Dendritic cell treated with granulocyte-macrophage colony-stimulating factor and Interleukin-4, amounts not matched to agents 40 ng/mL and 50 ng/mL, for 4 days (primary cell): Measurements from ENCODE around the gene CEP72.
"Not testable (repeated sequence)": the region's sequence is repeated elsewhere in the genome, so short reads cannot be mapped to it uniquely, and the experiment has no call there.

Source experiments
- H3K27ac Mint-ChIP-seq: one replicate; pipeline ENCODE4 v1.8.0; 2022; ENCODE audit warnings: mild to moderate bottlenecking, mixed read lengths
- H3K27me3 Mint-ChIP-seq: one replicate; pipeline ENCODE4 v1.8.0; 2022; ENCODE audit warnings: mild to moderate bottlenecking, mixed read lengths
- H3K36me3 Mint-ChIP-seq: one replicate; pipeline ENCODE4 v1.8.0; 2022; ENCODE audit warnings: low read depth, mixed read lengths
- H3K4me1 Mint-ChIP-seq: one replicate; pipeline ENCODE4 v1.8.0; 2022; ENCODE audit warnings: low read depth, mixed read lengths
- H3K4me3 Mint-ChIP-seq: one replicate; pipeline ENCODE4 v1.8.0; 2022; ENCODE audit warnings: mild to moderate bottlenecking, moderate library complexity, mixed read lengths
- H3K9me3 Mint-ChIP-seq: one replicate; pipeline ENCODE4 v1.8.0; 2022; ENCODE audit warnings: mixed read lengths
- intact Hi-C: fragments of 100-400 bp; cut with micrococcal nuclease; formaldehyde crosslinking; loops from one replicate; pipeline ENCODE4 v1.15.0; 2022

CEP72 gene

GRCh38 chr5:573976-574375 is 38.2 kb upstream of the CEP72 start:
- intact Hi-C loops: no loop called here
- Mint-ChIP-seq H3K36me3 (no peaks in the 10 kb centered on the region), H3K27ac (no peak overlapping the region), H3K27me3 (peaks cover 85% of the 10 kb centered on the region), H3K4me1 (no peaks in the 10 kb centered on the region), H3K4me3 (no peak overlapping the region), H3K9me3 (peaks cover 26% of the 10 kb centered on the region)

- Mint-ChIP-seq H3K4me3 (no peak overlapping the region), H3K4me1 (no peaks in the 10 kb centered on the region), H3K27ac (no peak overlapping the region), H3K27me3 (peaks cover 85% of the 10 kb centered on the region), H3K9me3 (peaks cover 26% of the 10 kb centered on the region), H3K36me3 (no peaks in the 10 kb centered on the region)
- intact Hi-C loops: no loop called here
These were observed 37.2 kb upstream of the CEP72 start for GRCh38 chr5:574906-575305.

GRCh38 chr5:575636-576035 is 36.5 kb upstream of the CEP72 start:
- Mint-ChIP-seq H3K9me3 (peaks cover 26% of the 10 kb centered on the region), H3K4me3 (no peak overlapping the region), H3K36me3 (no peaks in the 10 kb centered on the region), H3K27me3 (peaks cover 86% of the 10 kb centered on the region), H3K4me1 (no peaks in the 10 kb centered on the region), H3K27ac (no peak overlapping the region)
- intact Hi-C loops: no loop called here

- intact Hi-C loops, H3K27ac Mint-ChIP-seq, H3K4me1 Mint-ChIP-seq, H3K4me3 Mint-ChIP-seq, H3K36me3 Mint-ChIP-seq: not testable (repeated sequence)
- Mint-ChIP-seq H3K27me3 (peaks cover 92% of the 10 kb centered on the region), H3K9me3 (peaks cover 26% of the 10 kb centered on the region)
These were observed 34.9 kb upstream of the CEP72 start for GRCh38 chr5:577214-577613.

- peaks cover 91% of the 10 kb centered on the region for H3K27me3 Mint-ChIP-seq
- intact Hi-C loops: no loop called here
- peaks cover 26% of the 10 kb centered on the region for H3K9me3 Mint-ChIP-seq
- no peaks in the 10 kb centered on the region for H3K4me1 Mint-ChIP-seq
- H3K27ac Mint-ChIP-seq: no peak overlapping the region
- no peak overlapping the region for H3K4me3 Mint-ChIP-seq
- no peaks in the 10 kb centered on the region for H3K36me3 Mint-ChIP-seq
These were observed 34.3 kb upstream of the CEP72 start for GRCh38 chr5:577800-578199.

- H3K4me3 Mint-ChIP-seq: no peak overlapping the region
- no peaks in the 10 kb centered on the region for H3K36me3 Mint-ChIP-seq
- intact Hi-C loops: no loop called here
- peaks cover 26% of the 10 kb centered on the region for H3K9me3 Mint-ChIP-seq
- H3K27ac Mint-ChIP-seq: no peak overlapping the region
- peaks cover 86% of the 10 kb centered on the region for H3K27me3 Mint-ChIP-seq
- no peaks in the 10 kb centered on the region for H3K4me1 Mint-ChIP-seq
These were observed 32.9 kb upstream of the CEP72 start for GRCh38 chr5:579211-579610.

- Mint-ChIP-seq H3K9me3 (peaks cover 26% of the 10 kb centered on the region), H3K27me3 (peaks cover 80% of the 10 kb centered on the region), H3K27ac (no peak overlapping the region), H3K4me1 (no peaks in the 10 kb centered on the region), H3K4me3 (no peak overlapping the region), H3K36me3 (no peaks in the 10 kb centered on the region)
- intact Hi-C loops: no loop called here
These were observed 32.3 kb upstream of the CEP72 start for GRCh38 chr5:579746-580366.

- Mint-ChIP-seq H3K4me1 (no peaks in the 10 kb centered on the region), H3K4me3 (no peak overlapping the region), H3K36me3 (no peaks in the 10 kb centered on the region), H3K27ac (no peak overlapping the region), H3K9me3 (peaks cover 20% of the 10 kb centered on the region), H3K27me3 (peaks cover 78% of the 10 kb centered on the region)
- intact Hi-C loops: no loop called here
These were observed 31.7 kb upstream of the CEP72 start for GRCh38 chr5:580436-580835.

GRCh38 chr5:581266-581665 is 30.9 kb upstream of the CEP72 start:
- peaks cover 12% of the 10 kb centered on the region for H3K9me3 Mint-ChIP-seq
- no peaks in the 10 kb centered on the region for H3K36me3 Mint-ChIP-seq
- no peak overlapping the region for H3K4me3 Mint-ChIP-seq
- intact Hi-C loops: no loop called here
- H3K27me3 Mint-ChIP-seq: peaks cover 79% of the 10 kb centered on the region
- H3K27ac Mint-ChIP-seq: no peak overlapping the region
- H3K4me1 Mint-ChIP-seq: no peaks in the 10 kb centered on the region

GRCh38 chr5:581941-582340 is 30.2 kb upstream of the CEP72 start:
- H3K4me3 Mint-ChIP-seq: no peak overlapping the region
- H3K27me3 Mint-ChIP-seq: peaks cover 80% of the 10 kb centered on the region

GRCh38 chr5:582445-582844 is 29.7 kb upstream of the CEP72 start:
- H3K36me3 Mint-ChIP-seq, H3K4me3 Mint-ChIP-seq, H3K9me3 Mint-ChIP-seq, intact Hi-C loops, H3K4me1 Mint-ChIP-seq, H3K27ac Mint-ChIP-seq: not testable (repeated sequence)
- peaks cover 78% of the 10 kb centered on the region for H3K27me3 Mint-ChIP-seq

More at GRCh38 chr5:581941-582340, 30.2 kb upstream of the CEP72 start:
- Mint-ChIP-seq H3K9me3 (peaks cover 6% of the 10 kb centered on the region), H3K27ac (no peak overlapping the region), H3K4me1 (no peaks in the 10 kb centered on the region), H3K36me3 (no peaks in the 10 kb centered on the region)
- intact Hi-C loops: no loop called here

GRCh38 chr5:582936-583635 is 29.1 kb upstream of the CEP72 start:
- Mint-ChIP-seq H3K9me3 (no peaks in the 10 kb centered on the region), H3K4me1 (no peaks in the 10 kb centered on the region), H3K27me3 (peaks cover 80% of the 10 kb centered on the region), H3K27ac (no peak overlapping the region), H3K4me3 (no peak overlapping the region), H3K36me3 (no peaks in the 10 kb centered on the region)
- intact Hi-C loops: no loop called here

GRCh38 chr5:583645-584044 is 28.5 kb upstream of the CEP72 start:
- Mint-ChIP-seq H3K36me3 (no peaks in the 10 kb centered on the region), H3K4me3 (no peak overlapping the region), H3K9me3 (no peaks in the 10 kb centered on the region), H3K4me1 (no peaks in the 10 kb centered on the region), H3K27ac (no peak overlapping the region), H3K27me3 (peaks cover 81% of the 10 kb centered on the region)
- intact Hi-C loops: no loop called here

GRCh38 chr5:584216-584615 is 27.9 kb upstream of the CEP72 start:
- Mint-ChIP-seq H3K4me1 (no peaks in the 10 kb centered on the region), H3K27ac (no peak overlapping the region), H3K36me3 (no peaks in the 10 kb centered on the region), H3K4me3 (no peak overlapping the region), H3K9me3 (peaks cover 2% of the 10 kb centered on the region), H3K27me3 (peaks cover 83% of the 10 kb centered on the region)
- intact Hi-C loops: no loop called here

- intact Hi-C loops: no loop called here
- peaks cover 83% of the 10 kb centered on the region for H3K27me3 Mint-ChIP-seq
These were observed 27.3 kb upstream of the CEP72 start for GRCh38 chr5:584846-585245.

More at GRCh38 chr5:584846-585245, 27.3 kb upstream of the CEP72 start:
- no peaks in the 10 kb centered on the region for H3K36me3 Mint-ChIP-seq
- no peak overlapping the region for H3K4me3 Mint-ChIP-seq
- H3K4me1 Mint-ChIP-seq: no peaks in the 10 kb centered on the region
- no peak overlapping the region for H3K27ac Mint-ChIP-seq
- H3K9me3 Mint-ChIP-seq: peaks cover 8% of the 10 kb centered on the region
